Mesangial cell (primary cell): Measurements from ENCODE around the gene AP2S1. TPM values are rescaled to one million over a fixed set of nuclear protein-coding genes. Genes with fewer than 3 reads are reported as not detected.

Experiments used
- total RNA-seq: library from RNA; depleted of rRNA; stranded (reverse); fragments of >200 nt; gene quantifications from 2 replicates; pipeline ENCODE4 v1.2.3, GENCODE V29; 2015

The AP2S1 gene
- 208 and 285 TPM in 2 replicates for total RNA-seq

DNA sequence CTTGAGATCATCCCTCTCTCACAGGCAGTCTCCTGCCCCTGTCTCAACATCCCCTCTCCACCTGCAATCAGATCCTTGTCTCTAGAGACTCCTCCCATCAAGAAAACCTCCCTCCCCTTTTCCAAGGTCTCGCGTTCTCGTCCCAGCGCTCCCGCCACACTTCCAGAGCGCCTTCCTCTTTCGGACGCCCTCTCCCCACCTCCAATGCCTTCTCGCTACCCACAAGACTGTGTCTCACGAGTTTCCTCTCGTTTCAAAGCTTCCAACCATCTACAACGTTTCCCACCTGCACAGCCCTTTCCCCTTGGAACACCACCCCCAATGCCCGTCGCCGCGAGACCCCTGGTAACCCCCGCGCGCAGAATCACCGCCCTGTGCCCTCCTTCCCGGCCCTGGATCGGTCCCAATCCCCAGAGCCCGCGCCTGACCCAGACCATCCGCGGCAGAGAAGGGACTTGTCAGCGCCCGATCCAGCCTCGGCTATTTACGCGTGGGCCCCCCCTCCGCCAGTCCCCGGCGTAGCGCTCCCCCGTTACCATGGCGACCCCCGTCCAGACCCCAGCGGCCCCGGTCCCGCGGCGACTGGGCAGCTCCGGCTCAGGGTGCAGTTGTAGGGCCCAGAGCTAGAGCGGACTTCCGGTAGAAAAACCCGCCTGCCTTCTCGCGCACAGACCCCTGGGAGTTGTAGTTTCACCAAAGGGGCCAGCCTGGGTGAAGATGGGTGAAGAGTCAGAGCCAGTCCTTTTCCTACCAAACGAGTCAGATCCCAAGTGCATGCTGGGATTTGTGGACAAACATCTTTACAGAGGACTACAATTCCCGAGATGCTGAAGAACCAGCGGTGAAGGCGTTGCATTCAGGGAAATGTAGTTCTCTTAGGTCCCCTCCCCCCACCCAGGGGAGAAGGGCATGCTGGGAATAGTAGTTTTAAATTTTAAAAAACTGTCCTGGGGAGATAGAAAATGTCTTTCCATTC lies at the start of gene AP2S1:
Gene AP2S1 (minus strand): TSS at position 619 of the 976 bp plus-strand sequence. CDS start 80 bp downstream, at position 539.

GRCh38 chr19:46860846-46861690 lies 10.4 kb upstream of the AP2S1 start, which contains the start of gene ARHGAP35:
TSS of gene ARHGAP35 (plus strand) at chr19:46860997. CDS start at chr19:46918676, 57,679 bp downstream.

DNA sequence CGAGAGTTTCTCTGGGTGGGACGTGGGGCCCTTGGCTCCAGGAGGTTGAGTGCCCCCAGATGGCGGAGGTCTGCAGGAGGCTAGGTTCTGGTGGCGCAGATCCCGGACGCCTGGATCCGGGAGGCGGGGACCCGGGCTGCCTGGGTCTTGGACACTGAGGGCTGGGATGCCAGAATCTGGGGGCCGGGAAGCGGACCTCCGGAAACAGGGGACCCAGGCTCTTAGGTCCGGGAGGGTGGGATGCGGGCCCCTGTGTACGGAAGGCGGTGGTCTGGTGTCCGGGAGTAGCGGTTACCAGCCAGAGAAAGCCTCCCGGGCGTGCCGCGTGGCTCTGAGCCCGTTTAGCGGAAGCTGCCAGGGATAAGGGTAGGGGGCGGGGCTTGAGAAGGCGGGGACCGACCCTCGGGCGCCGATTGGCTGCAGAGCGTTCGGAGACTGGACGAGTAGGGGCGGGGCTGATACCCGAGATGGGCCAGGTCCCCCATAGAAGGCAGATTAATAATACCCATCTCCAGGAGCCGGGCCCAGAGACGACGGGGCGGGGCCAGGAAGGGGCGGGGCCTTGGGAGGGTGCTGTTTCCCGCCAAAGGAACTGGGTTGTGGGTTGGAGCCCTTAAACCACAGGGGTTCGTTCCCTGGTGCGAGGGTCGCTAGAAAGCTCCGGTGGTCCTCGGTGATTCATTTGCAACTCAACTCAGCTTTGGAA lies 62.2 kb downstream of the AP2S1 start, which contains the start of gene SLC1A5:
Gene SLC1A5 (minus strand): TSS at position 333 of the 706 bp plus-strand sequence. CDS start 629 bp downstream, outside the sequence.

Other genes starting within 250 kb of the AP2S1 start
- gene CALM3, start 249.5 kb downstream of the AP2S1 start, total RNA-seq, result 133 and 212 TPM in 2 replicates
- 1.0 TPM in 1 of 2 replicates, not detected in the other for gene PTGIR, start 225.8 kb downstream of the AP2S1 start, total RNA-seq
- not detected in 2 replicates for gene GNG8, start 214.6 kb downstream of the AP2S1 start, total RNA-seq
- gene DACT3, start 189.7 kb downstream of the AP2S1 start, total RNA-seq, result 0.33 and 1.8 TPM in 2 replicates
- gene PRKD2, start 133.7 kb downstream of the AP2S1 start, total RNA-seq, result 29.7 and 34.5 TPM in 2 replicates
- 18.4 and 22.8 TPM in 2 replicates for gene FKRP, start 104.8 kb downstream of the AP2S1 start, total RNA-seq
- 97.3 and 109 TPM in 2 replicates for gene STRN4, start 104.4 kb downstream of the AP2S1 start, total RNA-seq
- 181 and 284 TPM in 2 replicates for gene SLC1A5, start 62.3 kb downstream of the AP2S1 start, total RNA-seq
- gene ARHGAP35, start 10.2 kb upstream of the AP2S1 start, total RNA-seq, result 27.5 and 32.1 TPM in 2 replicates
- gene NPAS1, start 169.0 kb upstream of the AP2S1 start, total RNA-seq, result 0.16 and 1.0 TPM in 2 replicates
- 64.3 and 83.3 TPM in 2 replicates for gene TMEM160, start 197.8 kb upstream of the AP2S1 start, total RNA-seq